Activated CD4-positive, CD25-positive, alpha-beta regulatory T cell treated with anti-CD3 and anti-CD28 coated beads, Interleukin-2, amount 50 U/mL, for 24 hours (primary cell): ENCODE data around the gene SLC9A3.

Experiments
- ATAC-seq, 2 donors: fragments of 150-1000 bp; cut with Tn5 transposase; one replicate each; pipeline ENCODE4 v1.10.0; 2021; ENCODE audit warnings: mild to moderate bottlenecking in 1 of 2, moderate library complexity in 1 of 2

SLC9A3 gene

DNA sequence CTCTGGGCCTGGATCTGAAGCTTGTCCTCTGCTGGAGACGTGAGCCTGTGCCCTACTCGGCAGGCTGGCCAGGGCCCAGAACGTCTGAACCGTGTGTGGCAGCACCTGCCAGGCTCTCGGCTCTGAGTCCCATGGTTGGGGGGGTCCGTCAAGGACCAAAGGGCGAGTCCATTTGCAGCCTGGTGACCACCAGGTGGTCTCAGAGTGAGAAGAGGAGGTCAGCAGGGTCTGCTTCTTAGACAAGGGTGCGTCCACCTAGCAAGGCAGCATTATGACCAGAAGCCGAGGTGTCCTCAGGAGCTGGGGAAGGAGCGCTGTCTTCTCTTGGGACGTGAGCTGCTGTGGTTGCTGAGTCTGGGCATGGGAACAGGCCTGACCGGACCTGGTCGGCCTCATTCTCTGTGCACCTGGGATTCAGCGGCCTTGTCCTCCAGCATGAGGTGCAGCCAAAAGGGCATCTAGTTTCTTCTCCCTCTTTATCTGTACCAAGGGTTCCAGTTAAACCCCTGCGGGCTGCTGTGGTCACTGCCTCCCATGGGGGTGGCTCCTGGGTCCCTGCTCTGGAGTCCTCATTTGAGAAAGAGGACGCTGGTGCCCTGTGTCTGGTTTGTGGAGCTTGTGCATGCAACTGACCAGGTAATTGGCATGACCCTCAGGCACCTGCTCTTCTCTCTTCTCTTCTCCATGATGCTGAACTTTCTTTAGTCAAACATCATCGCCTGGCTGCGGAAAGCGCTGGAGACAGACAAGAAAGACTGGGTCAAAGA, 66.9 kb downstream of the SLC9A3 start:
- ATAC-seq = no peak

DNA sequence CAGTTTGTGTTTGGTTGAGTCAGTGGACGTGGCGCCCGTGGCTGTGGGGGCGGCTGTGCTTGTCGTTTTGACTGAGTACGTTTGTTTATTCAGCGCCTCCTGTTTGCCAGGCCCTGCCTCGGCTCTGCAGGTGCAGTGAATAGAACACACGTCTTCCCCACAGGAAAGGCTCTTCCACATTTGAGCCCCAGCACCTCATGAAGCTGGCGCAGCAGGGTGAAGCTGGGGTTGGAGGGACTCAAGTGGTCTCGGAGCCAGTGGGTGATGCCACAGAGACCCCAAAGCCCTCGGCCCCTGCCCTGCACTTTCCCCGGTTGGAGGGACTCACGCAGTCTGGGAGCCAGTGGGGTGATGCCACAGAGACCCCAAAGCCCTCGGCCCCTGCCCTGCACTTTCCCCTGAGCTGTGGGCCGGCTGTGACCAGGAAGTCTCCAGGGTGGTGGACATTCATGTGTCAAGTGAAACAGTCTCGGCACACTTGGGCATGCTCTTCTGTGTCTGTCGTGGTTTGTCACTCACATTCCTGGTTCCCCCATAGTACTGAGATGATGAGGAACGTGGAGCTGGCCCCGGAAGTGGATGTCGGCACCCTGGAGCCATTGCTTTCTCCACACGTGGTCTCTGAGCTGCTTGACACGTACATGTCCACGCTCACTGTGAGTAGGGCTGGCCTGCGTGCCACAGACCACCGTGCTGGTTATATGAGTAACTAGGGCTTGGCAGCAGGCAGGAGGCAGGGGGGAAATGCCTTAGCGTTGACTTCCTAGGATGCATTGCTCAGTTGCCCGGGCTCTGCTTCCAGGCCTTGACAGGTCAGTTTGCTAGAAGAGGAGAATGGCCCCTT, 67.7 kb downstream of the SLC9A3 start:
- no peak for ATAC-seq

DNA sequence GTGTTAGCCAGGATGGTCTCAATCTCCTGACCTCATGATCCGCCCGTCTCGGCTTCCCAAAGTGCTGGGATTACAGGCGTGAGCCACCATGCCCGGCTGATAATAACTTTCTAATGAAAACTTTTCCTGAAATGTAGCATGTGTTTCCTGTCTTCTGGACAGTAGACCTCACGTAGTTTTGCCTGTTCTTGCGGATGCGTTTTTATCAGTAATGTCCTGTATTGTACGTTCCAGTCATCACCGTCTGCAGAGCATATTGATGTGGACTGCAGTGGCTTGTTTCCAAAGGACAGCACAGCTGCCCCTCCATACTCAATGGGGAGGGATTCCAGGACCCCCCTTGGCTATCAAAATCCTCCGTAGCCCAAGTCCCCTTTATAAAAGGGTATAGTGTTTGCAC, 68.4 kb downstream of the SLC9A3 start:
- ATAC-seq = no peak

DNA sequence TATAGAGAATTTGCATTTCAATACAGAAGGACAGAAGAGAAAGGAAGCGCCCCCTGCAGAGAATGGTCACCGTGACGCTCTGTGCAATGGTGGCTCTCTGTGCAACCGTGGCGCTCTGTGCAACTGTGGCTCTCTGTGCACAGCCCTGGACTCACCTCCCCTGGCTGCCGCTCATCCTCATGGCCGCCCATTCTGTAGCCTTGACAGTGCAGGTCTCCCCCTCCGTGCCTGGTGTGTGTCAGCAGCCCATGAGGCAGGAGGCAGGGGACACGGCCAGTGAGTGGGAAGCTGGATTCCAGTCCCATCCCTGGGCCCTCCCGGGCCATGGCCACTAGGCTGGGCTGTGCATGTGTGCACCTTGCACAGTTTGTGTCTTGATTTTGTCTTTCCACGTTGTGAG, 69.3 kb downstream of the SLC9A3 start:
- ATAC-seq = no peak

DNA sequence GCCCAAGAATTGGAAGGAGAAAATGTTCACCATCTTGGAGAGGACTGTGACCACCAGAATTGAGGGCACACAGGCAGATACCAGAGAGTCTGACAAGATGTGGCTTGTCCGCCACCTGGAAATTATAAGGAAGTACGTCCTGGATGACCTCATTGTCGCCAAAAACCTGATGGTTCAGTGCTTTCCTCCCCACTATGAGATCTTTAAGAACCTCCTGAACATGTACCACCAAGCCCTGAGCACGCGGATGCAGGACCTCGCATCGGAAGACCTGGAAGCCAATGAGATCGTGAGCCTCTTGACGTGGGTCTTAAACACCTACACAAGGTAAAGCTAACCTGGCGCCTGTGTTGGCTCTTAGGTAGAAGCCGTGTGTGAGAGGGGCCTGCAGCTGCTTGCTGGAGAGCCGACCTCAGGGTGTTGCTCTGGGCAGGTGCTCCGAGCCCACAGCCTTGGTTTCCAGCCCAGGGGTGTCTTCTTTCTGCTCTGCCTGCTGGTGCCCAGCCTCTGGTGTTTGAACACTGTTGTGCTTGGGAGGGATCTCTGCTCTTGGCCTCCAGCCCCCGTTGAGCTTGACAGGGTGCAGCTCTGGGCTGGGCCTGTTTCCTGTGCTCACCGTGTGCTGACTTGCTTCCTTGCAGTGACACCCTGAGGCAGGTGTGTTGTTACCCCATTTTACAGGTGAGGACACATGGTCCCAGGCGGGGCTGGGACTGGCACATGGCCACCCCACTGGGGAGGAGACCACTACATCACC, 70.3 kb downstream of the SLC9A3 start:
- ATAC-seq = no peak

DNA sequence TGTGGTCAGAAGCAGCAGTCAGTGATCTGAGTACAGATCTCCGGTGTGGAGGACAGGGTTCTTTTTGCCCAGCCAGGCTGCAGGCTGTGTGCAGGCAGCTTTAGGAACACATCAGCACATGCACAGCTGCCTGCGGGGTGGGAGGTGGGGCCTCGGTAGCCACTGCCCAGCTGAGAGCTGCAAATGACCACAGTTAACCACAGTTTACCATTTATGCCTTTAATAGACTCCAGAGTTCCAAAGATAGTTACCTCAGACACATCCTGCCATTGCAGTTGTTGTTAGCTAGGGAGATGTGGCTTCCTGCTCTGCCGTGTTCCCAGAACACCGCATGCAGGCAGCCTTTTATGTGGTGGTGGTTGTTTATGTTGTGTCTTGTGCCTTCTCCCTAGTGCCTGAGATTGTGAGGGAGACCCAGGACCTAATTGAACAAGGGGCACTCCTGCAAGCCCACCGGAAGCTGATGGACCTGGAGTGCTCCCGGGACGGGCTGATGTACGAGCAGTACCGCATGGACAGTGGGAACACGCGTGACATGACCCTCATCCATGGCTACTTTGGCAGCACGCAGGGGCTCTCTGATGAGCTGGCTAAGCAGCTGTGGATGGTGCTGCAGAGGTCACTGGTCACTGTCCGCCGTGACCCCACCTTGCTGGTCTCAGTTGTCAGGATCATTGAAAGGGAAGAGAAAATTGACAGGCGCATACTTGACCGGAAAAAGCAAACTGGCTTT, 71.1 kb downstream of the SLC9A3 start:
- ATAC-seq = no peak

DNA sequence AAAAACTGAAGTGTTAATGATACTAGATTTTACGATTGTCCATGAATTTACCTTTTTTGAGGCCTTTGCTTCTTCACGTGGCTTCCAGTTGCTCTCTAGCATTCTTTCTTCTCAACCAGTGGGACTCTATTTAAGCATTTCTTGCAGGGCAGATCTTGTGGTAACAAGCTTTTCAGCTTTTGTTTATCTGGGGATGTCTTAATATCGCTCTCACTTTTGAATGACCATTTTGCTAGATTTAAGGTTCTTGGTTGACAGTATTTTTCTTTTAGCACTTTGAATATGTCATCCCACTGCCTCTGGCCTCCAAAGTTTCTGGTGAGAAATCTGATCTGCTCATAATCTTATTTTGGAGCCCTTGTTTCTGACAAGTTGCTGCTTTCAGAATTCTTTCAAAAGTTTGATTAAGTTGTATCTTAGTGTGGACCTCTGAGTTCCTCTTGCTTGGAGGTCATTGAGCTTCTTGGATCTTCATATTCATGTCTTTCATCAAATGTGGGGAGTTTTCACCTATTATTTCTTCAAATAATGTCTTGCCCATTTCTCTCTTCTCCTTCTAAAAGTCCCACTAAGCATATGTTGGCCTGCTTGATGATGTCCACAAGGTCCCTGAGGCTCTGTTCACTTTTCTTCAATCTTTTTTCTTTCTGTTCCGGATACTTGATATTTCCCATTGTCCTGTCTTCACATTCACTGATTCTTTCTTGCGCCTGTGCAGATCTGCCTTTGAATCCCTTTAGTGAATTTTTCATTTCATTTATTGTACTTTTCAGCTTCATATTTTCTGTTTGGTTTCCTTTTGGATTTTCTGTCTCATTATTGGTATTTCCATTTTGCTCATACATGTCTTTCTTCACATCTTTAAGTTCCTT, 72.4 kb downstream of the SLC9A3 start:
- ATAC-seq = no peak

DNA sequence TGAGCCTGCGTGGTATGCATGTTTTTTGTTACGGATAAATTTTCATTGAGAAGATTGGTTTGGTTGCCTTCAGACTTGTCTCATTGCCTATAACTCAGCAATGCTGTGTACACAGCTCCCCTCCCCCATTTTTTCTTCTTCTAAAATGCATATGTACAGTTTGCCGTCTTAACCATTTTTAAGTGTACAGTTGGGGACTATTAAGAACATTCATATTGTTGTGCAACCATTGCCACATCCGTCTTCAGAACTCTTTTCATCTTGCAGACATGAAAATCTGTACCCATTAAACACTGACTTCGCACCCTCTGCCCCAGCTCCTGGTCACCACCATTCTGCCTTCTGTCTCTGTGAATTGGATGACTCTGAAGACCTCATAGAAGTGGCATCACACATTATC, 75.1 kb downstream of the SLC9A3 start:
- ATAC-seq = no peak

DNA sequence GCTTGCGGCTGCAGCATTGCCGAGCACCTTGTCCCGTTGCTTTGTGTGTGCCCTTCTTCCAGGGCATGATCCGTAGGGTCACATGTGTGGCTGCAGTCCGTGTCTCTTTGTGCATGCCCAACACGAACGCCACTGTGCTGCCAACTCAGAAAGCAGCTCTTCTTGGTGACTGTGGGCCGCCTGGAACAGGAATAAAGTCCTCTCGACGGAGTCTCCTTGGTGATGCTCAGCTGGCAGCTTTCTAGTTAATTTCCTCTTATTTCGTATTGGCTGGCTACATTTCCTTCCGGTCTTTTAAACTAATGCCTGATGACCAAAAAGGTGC, 75.5 kb downstream of the SLC9A3 start:
- no peak for ATAC-seq

DNA sequence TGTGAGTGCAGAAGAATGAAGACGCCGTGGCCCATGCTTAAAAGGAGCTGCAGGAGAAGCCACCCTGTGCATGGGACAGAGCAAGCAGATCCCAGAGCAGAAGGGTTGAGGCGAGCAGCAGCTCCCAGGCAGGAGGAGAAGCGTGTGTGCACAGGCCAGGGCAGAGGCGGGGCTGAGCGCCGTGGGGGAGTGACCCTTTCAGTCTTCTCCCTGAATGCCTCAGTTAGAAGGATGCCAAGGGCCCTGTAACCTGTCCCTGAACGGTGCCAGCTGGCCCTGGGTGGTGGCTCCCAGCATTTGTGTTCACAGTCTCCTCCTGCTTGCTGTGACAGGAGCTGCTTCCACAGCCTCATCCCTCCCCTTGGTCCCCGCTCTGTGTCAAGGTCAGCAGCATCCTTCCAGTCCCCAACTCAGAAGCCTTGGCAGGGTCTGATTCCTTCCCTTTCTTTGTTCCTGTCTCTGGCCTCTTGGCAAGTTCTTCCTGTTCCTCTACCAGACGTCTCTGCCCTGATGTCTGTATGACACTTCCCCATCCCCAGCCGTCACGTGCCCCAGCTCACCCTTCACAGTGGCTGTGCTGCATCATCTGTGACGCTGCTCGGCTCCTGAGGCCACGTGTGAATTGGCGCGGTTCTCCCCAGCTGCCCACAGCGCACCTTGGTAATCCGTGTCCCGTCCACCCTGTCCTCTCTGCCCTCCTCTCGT, 76.0 kb downstream of the SLC9A3 start:
- ATAC-seq = no peak

DNA sequence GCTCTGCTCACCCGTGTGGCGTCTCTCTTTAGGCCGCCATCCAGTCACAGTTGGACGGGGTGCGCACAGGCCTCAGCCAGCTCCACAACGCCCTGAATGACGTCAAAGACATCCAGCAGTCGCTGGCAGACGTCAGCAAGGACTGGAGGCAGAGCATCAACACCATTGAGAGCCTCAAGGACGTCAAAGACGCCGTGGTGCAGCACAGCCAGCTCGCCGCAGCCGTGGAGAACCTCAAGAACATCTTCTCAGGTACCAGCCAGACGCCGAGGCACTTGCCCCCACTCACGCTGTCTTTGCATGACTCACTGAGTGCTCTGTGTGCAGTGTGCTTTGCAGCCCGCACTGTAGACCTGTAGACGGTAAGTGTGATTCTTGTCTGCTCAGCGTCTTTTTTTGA, 76.7 kb downstream of the SLC9A3 start:
- no peak for ATAC-seq

DNA sequence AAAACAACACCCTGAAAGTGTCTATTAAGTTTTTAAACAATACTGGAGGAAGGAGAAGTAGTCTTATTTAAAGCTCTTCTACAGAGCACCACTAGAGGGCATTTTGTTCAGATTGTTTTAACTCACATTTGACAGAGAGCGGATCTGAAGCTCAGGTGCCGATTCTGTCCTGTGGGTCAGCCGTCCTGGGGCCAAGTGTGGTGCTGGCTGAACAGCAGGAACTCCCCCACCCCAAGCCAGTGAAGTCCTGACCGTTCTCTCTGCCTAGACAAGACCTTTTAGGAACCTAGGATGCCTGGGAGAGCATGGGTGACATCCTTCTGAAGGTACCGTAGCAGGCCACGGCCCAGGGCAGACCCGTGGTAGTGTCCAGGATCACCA, 77.4 kb downstream of the SLC9A3 start:
- ATAC-seq = peak in 1 of 2 donors; percentile 25

DNA sequence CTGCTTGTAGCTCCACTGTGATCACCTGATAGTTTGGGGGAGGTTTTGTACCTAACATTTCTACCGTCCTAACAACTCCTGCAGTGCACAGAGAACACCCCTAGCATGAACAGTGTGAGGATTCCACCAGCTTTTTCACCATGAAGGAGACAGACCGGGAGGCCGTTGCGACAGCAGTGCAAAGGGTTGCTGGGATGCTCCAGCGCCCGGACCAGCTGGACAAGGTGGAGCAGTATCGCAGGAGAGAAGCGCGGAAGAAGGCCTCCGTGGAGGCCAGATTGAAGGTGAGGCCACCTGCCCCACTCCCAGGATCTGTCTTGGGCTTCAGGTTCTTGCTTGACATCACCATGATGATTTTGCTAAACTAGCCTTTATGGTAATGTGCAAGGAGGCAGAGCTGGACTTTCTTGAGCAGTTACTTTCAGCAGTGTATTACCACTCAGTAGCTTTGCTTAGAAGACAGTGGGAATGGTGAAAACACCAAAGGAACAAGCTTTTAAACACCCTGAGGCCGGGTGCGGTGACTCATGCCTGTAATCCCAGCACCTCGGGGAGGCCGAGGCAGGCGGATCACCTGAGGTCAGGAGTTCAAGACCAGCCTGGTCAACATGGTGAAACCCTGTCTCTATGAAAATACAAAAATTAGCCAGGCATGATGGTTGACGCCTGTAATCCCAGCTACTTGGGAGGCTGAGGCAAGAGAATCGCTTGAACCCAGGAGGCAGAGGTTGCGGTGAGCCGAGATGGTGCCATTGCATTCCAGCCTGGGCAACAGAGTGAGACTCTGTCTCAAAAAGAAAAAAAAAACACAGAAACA, 78.0 kb downstream of the SLC9A3 start:
- no peak for ATAC-seq

DNA sequence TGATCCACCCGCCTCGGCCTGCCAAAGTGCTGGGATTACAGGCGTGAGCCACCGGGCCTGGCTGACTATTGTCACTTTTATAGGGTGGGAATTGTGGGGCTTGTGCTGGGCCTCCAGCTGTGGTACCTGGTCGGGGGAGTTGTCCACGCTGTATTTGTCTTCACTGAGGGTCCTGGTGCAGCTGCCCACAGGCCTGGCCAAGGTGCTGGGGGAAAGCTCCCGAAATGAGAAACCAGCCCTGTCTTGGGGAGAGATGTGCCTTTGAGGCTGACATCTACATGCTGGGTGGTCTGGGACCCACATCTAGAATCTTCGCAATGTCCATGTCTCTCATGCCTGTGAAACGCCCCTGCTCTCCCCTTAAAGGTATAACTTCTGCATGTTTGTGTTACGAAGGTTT, 78.7 kb downstream of the SLC9A3 start:
- ATAC-seq = no peak

DNA sequence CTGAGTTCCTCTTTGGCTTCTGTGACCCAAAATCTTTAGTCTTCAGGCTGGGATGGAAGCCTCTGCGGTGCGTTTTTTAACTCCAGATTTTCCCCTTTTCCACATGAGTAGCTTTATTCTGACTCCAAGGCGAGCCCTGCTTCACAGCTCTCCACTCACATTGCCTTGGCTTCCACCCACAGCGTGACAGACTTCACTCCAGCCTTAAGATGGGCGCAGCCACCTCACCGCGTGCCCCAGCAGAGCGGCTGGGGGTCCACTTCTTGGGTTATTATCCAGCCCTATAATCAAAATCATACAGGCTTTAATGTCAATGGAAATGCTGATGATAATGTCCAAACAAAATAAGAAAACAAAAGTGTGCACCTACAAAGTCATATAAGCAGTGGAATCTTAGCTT, 80.0 kb downstream of the SLC9A3 start:
- no peak for ATAC-seq

DNA sequence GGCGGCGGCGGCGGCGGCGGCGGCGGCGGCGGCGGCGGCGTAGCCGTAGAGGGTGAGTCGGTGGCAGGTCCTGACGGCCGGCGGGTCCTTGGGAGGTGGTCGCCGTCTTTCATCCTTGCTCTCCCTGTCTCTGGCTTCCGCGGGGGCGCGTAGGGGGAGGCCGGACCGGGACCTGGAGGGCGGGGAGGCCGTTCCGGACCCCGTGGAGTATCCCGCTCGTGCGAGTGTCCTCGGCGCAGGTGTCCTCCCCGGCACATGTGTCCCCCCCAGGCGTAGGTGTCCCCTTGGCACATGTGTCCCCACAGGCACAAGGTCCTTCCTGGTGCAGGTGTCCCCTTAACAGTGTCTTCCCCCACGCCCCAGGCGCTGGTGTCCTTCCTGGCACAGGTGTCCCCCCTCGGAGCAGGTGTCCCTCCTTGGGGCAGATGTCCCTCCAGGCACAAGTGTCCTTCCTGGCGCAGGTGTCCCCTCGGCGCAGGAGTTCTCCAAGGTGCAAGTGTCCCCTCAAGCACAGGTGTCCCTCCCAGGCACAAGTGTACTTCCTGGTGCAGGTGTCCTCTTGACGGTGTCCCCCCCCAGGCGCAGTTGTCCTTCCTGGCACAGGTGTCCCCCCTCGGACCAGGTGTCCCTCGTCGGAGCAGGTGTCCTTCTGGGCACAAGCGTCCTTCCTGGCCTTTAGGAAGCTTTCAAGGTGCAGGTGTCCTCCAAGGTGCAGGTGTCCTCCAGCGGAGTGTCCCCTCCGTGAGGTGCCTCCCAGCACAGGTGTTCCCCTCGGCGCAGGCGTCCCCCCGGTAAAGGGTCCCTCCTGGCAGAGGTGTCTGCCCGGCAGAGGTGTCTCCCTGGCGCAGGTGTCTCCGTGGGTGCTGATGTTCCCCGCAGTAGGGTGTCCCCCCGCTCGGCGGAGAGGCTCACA, 80.8 kb downstream of the SLC9A3 start:
- peak; percentile 28 to 34 for ATAC-seq

DNA sequence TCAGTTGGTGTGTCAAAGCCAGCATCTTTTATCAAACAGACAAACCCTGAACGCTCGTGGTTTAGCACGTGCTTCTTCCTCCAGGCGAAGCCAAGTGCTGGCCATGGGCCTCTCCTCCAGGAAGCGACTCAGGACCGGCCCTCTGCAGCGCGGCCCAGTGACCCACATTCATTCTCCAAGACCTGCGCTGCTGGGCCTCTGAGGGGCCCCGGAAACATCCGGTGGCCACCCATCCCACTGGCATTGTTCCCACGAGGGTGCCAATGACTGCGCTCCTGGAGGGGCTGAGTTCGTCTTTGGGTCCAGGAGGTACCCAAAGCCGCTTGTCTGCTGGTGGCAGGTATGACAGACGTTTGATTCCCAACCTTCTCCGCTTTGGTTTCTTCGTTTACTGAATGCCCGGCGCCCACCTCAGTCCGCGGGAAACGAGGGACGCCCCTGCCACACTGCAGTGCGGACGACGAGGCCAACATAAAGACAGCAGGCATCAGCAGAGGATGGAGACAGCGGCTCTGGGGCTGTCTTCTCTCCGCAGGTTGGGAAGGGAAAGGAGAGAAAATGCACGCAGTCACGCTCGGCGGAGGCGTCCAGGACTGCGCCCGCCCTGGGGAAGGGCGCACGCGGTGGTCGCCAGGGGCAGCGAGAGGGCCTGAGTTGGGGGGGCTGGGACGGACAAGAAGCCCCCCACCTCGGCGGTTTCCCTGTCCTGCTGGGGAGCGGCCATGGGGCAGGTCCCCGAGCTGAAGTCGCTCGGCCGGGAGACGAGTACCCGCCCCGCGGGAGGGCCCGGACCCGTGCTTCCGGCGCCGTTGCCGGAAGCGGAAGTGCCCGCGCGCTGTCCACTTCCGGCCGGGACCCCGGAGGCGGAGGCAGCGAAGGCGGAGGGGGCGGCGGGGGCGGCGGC, 81.7 kb downstream of the SLC9A3 start, which contains the start of gene EXOC3:
Gene EXOC3 (plus strand): TSS at position 842 of the 904 bp plus-strand sequence. CDS start 3,030 bp downstream, outside the sequence.
- peak; percentile 93 to 94 for ATAC-seq

DNA sequence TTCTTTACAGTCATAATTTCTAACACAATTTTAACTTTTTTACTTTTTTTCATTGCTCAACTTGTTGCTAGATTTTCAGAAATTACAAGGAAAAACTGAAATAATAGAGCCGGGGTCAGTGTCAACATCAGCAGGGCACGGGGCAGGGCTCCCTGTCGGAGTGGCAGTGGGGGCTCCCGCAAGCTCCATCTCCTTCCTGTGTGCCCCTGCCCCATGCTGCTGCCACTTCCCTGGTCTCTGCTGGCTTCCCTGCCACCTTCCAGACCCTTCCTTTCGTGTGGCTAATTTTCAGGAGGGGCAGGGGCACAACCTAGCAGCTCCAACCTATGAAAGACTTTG, 82.3 kb downstream of the SLC9A3 start:
- ATAC-seq = no peak
